Type B pancreatic cell (in vitro differentiated cells): ENCODE data around the gene PKIB. TPM values are rescaled to one million over a fixed set of nuclear protein-coding genes. Genes with fewer than 3 reads are reported as not detected.

ENCODE experiments used
- DNase-seq: peaks from one replicate; pipeline ENCODE4 v3.0.0; 2021; ENCODE audit warnings: mixed read lengths; ENCODE audit not compliant: unreplicated experiment; ENCODE audit errors: extremely low spot score
- H3K27ac Mint-ChIP-seq: 2 replicates; pipeline ENCODE4 v1.8.0; 2021; ENCODE audit warnings: mild to moderate bottlenecking, mixed read lengths
- H3K27me3 Mint-ChIP-seq: 2 replicates; pipeline ENCODE4 v1.8.0; 2021; ENCODE audit warnings: mixed read lengths
- H3K36me3 Mint-ChIP-seq: 2 replicates; pipeline ENCODE4 v1.8.0; 2021; ENCODE audit warnings: mixed read lengths
- H3K4me1 Mint-ChIP-seq: one replicate; pipeline ENCODE4 v1.8.0; 2021; ENCODE audit warnings: mixed read lengths; ENCODE audit not compliant: unreplicated experiment
- H3K4me3 Mint-ChIP-seq: 2 replicates; pipeline ENCODE4 v1.8.0; 2021; ENCODE audit warnings: mild to moderate bottlenecking, mixed read lengths
- H3K9me3 Mint-ChIP-seq: 2 replicates; pipeline ENCODE4 v1.8.0; 2021; ENCODE audit warnings: mixed read lengths
- total RNA-seq: library from RNA; stranded (reverse); gene quantifications from 2 replicates; pipeline ENCODE4 v1.2.1, GENCODE V29; 2021; ENCODE audit warnings: low replicate concordance
- TF ChIP-seq, protein P1 (sequence below): fragments of 200-600 bp; sonication (generic); conservative IDR thresholded peaks from 2 replicates; pipeline ENCODE4 v1.5.0; 2021; ENCODE audit warnings: antibody characterized with exemption, mild to moderate bottlenecking

Gene PKIB
- total RNA-seq, 1 donor from 2014 or later: 31.7 TPM

DNA sequence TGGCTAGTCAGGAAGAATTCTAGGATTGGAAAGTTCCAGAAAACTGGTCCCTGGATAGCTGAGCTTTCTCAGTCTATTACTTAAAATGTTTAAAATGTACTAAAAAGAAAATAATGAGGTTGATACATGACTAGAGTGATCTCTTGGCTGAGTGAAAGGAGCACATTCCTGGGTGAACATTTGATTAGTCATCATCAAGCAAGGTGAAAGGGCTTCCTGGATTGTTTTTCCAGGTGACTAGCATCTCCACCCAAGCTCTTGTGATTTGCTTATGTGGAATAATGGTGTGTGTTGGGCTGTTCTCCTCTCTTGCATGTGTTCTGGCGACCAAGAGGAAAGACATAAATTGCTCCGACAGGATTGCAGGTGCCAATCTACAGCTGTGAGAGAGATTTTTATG lies 42.9 kb downstream of the PKIB start:
- H3K27me3 Mint-ChIP-seq: no peaks in the 10 kb centered on the region
- no peaks in the 10 kb centered on the region for H3K4me1 Mint-ChIP-seq
- H3K4me3 Mint-ChIP-seq: no peak overlapping the region

DNA sequence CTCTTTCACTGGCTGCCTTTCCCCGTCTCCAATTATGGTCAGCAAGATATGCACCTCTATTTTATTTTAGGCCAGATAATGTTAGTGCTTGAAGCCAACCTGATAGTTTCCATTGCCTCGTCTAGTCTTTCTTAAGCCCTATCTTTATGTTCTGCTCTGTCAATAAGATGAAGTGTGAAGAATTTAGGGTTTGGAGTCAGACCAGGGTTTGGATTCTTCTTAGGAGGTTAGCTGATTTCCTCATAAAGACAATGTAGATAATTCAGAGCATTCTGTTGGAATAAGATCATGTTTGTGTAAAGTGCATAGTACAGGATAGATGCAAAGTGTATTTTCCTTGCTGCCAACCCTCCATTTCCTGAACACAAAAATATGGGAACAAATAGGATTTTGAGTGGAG lies 43.8 kb downstream of the PKIB start:
- H3K27me3 Mint-ChIP-seq: no peaks in the 10 kb centered on the region
- TF ChIP-seq, protein P1, sequence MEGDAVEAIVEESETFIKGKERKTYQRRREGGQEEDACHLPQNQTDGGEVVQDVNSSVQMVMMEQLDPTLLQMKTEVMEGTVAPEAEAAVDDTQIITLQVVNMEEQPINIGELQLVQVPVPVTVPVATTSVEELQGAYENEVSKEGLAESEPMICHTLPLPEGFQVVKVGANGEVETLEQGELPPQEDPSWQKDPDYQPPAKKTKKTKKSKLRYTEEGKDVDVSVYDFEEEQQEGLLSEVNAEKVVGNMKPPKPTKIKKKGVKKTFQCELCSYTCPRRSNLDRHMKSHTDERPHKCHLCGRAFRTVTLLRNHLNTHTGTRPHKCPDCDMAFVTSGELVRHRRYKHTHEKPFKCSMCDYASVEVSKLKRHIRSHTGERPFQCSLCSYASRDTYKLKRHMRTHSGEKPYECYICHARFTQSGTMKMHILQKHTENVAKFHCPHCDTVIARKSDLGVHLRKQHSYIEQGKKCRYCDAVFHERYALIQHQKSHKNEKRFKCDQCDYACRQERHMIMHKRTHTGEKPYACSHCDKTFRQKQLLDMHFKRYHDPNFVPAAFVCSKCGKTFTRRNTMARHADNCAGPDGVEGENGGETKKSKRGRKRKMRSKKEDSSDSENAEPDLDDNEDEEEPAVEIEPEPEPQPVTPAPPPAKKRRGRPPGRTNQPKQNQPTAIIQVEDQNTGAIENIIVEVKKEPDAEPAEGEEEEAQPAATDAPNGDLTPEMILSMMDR: no peak
- H3K9me3 Mint-ChIP-seq: peaks cover 5% of the 10 kb centered on the region
- no peaks in the 10 kb centered on the region for H3K4me1 Mint-ChIP-seq
- no peak for DNase-seq
- H3K27ac Mint-ChIP-seq: no peak overlapping the region
- no peak overlapping the region for H3K4me3 Mint-ChIP-seq
- H3K36me3 Mint-ChIP-seq: no peaks in the 10 kb centered on the region

More for the DNA sequence above, 42.9 kb downstream of the PKIB start:
- TF ChIP-seq, protein P1: no peak
- Mint-ChIP-seq H3K36me3 (no peaks in the 10 kb centered on the region), H3K9me3 (peaks cover 5% of the 10 kb centered on the region), H3K27ac (peak overlapping the region; percentile 60)
- no peak for DNase-seq

DNA sequence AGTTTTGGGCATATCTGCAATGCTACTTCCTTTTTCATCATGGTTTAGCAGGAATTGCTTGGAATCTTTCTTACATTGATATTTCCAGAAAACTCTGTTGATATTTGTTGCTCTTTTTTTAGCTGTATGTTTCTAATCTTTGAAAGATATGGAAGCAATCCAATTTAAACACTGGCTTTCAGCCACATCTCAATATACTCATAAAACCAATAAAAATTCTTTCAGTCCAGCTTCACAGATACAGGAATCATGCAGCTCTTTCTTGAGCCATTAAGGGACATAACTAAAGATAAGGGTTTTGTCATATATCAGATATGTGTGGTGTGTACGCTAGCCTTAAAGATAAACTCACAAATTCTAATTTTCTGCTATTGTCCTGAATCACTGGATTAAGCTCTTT lies 47.4 kb downstream of the PKIB start:
- Mint-ChIP-seq H3K27me3 (no peaks in the 10 kb centered on the region), H3K27ac (no peak overlapping the region), H3K36me3 (no peaks in the 10 kb centered on the region), H3K9me3 (no peaks in the 10 kb centered on the region), H3K4me1 (no peaks in the 10 kb centered on the region), H3K4me3 (no peak overlapping the region)
- TF ChIP-seq, protein P1: no peak
- DNase-seq: no peak

DNA sequence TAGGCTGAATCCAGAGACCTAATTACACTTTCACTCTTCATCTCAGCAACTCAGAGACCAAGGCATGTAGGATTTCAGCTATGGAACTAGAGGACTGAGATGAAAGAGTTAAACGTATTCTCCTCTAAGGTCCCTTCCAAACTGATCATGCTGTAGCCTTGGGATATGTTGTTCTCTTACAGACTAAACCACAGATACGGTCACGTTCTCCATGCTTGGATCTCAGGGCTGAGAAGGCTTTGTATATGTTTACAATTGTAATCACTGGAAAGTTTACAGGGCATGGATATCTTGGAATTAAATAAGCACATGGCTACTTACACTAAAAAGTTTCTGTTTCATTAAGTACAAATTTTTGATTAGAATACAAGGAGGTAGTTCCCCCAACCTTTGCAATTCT lies 50.1 kb downstream of the PKIB start:
- Mint-ChIP-seq H3K4me3 (no peak overlapping the region), H3K27me3 (no peaks in the 10 kb centered on the region), H3K4me1 (no peaks in the 10 kb centered on the region), H3K27ac (no peak overlapping the region), H3K9me3 (peaks cover 4% of the 10 kb centered on the region), H3K36me3 (no peaks in the 10 kb centered on the region)
- TF ChIP-seq, protein P1: no peak
- DNase-seq: no peak

DNA sequence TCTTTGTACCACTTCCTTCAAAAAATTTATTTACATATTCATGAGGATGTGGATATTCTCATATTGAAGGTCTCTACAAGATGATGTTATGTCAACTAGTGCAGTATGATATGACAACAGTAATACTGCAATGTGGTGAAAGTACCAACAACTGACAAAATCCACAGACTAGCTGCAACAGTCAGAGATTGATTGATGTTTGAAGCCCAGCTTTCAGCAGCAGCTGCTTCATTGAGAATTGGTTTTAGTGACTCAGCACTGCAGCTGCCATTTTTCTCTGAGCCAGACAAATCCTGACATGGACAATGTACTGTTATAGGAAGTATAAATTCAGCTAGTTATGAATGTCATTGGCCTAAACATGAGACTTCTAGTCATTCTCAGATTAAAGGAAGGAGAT lies 53.8 kb downstream of the PKIB start:
- H3K9me3 Mint-ChIP-seq: peaks cover 4% of the 10 kb centered on the region
- peaks cover 6% of the 10 kb centered on the region for H3K4me1 Mint-ChIP-seq
- no peak overlapping the region for H3K4me3 Mint-ChIP-seq
- H3K36me3 Mint-ChIP-seq: peaks cover 5% of the 10 kb centered on the region
- DNase-seq: no peak
- H3K27me3 Mint-ChIP-seq: no peaks in the 10 kb centered on the region
- no peak overlapping the region for H3K27ac Mint-ChIP-seq
- TF ChIP-seq, protein P1: no peak

DNA sequence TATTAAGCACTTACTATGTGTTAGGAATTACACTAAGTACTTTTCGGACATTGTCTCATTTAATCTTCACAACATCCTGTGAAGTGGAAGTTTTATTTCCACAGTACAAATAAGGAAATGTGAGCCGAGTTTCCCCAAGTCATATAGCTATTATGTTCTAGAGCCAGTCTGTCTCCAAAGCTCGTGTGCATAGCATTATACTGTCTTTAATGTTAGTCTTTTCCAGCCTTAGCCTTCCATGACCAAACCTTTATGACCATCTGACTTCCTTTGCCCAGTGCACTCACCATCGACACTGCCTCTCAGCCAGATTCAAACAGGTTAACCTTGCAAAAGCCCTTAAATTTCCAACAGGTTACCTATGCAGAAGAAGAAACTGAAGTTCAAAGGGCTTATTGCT lies 55.7 kb downstream of the PKIB start:
- H3K4me3 Mint-ChIP-seq: no peak overlapping the region
- H3K36me3 Mint-ChIP-seq: peaks cover 5% of the 10 kb centered on the region
- peak overlapping the region; percentile 26 for H3K27ac Mint-ChIP-seq
- DNase-seq: no peak
- no peaks in the 10 kb centered on the region for H3K27me3 Mint-ChIP-seq
- H3K4me1 Mint-ChIP-seq: peaks cover 6% of the 10 kb centered on the region
- peaks cover 4% of the 10 kb centered on the region for H3K9me3 Mint-ChIP-seq
- TF ChIP-seq, protein P1: no peak
